HepG2 (cell line): ENCODE results near the gene ZNF513. TPM values are rescaled to one million over a fixed set of nuclear protein-coding genes. Genes with fewer than 3 reads are reported as not detected.

ENCODE experiments used
- ELF4 ChIP-seq: sonication (generic); formaldehyde crosslinking; IDR thresholded peaks from 2 replicates; pipeline ENCODE4 v1.5.0; 2020; ENCODE audit warnings: missing genetic modification reagents, mild to moderate bottlenecking, moderate library complexity, borderline replicate concordance
- GLI4 ChIP-seq: sonication (generic); formaldehyde crosslinking; IDR thresholded peaks from 2 replicates; pipeline ENCODE4 v1.5.1; 2020; ENCODE audit warnings: missing genetic modification reagents, mild to moderate bottlenecking, moderate library complexity, borderline replicate concordance
- MAF1 ChIP-seq: sonication (generic); formaldehyde crosslinking; IDR thresholded peaks from 2 replicates; pipeline ENCODE4 v1.5.0; 2020; ENCODE audit warnings: missing genetic modification reagents, borderline replicate concordance
- NFIC ChIP-seq: IDR thresholded peaks from 2 replicates; pipeline ENCODE4 v1.6.1; 2012; ENCODE audit warnings: mild to moderate bottlenecking, low read length, inconsistent platforms
- NONO ChIP-seq, 2 experiments: fragments of 450-650 bp in 1 of 2; sonication (generic) in 1 of 2; formaldehyde crosslinking in 1 of 2; IDR thresholded peaks in 1 of 2; conservative IDR thresholded peaks in 1 of 2; 2 replicates each; pipeline versions ENCODE4 v1.6.1 to v1.8.0; 2017 to 2022; ENCODE audit warnings: mild to moderate bottlenecking in 1 of 2, missing genetic modification reagents in 1 of 2, moderate library complexity in 1 of 2
- SATB2 ChIP-seq: sonication (generic); formaldehyde crosslinking; IDR thresholded peaks from 2 replicates; pipeline ENCODE4 v1.5.0; 2020; ENCODE audit warnings: missing genetic modification reagents
- ZNF569 ChIP-seq: sonication (generic); formaldehyde crosslinking; IDR thresholded peaks from 2 replicates; pipeline ENCODE4 v1.5.0; 2020; ENCODE audit warnings: mild to moderate bottlenecking, missing genetic modification reagents, moderate library complexity, borderline replicate concordance
- ZSCAN21 ChIP-seq: sonication (generic); formaldehyde crosslinking; IDR thresholded peaks from 2 replicates; pipeline ENCODE4 v1.8.0; 2022; ENCODE audit warnings: mild to moderate bottlenecking, missing genetic modification reagents, moderate library complexity, borderline replicate concordance
- polyA plus RNA-seq, 8 experiments: library from polyadenylated mRNA; depleted of rRNA in 3 of 8; stranded (reverse) in 7 of 8; unstranded in 1 of 8; fragments of >200 nt; fragmentation: Illumina TruSeq in 4 of 8; extraction: Trizol in 4 of 8; gene quantifications; 2 replicates each; pipeline versions ENCODE4 v1.2.1 to v1.2.3, GENCODE V29; 2011 to 2016; ENCODE audit warnings: low read depth in 4 of 8, missing spikeins in 1 of 8, mixed read lengths in 1 of 8; ENCODE audit not compliant: insufficient read depth in 1 of 8
- total RNA-seq, 5 experiments: library from RNA; depleted of rRNA; stranded (reverse); fragments of >200 nt; fragmentation: Illumina TruSeq; extraction: Trizol; gene quantifications; 2 replicates each; pipeline ENCODE4 v1.2.3, GENCODE V29; 2016; ENCODE audit warnings: low read depth in 1 of 5
- TF ChIP-seq, protein P1 (sequence below): sonication (generic); formaldehyde crosslinking; IDR thresholded peaks from 2 replicates; pipeline ENCODE4 v1.9.0; 2021; ENCODE audit warnings: missing genetic modification reagents, borderline replicate concordance
- TF ChIP-seq, protein P2 (sequence below): sonication (generic); formaldehyde crosslinking; IDR thresholded peaks from 2 replicates; pipeline ENCODE4 v1.4.0; 2020; ENCODE audit warnings: low read depth, mild to moderate bottlenecking, missing genetic modification reagents
- TF ChIP-seq, protein P3 (sequence below): sonication (generic); formaldehyde crosslinking; conservative IDR thresholded peaks from 2 replicates; pipeline ENCODE4 v1.4.0; 2020; ENCODE audit warnings: mild to moderate bottlenecking, missing genetic modification reagents, moderate library complexity
- TF ChIP-seq, protein P4 (sequence below): IDR thresholded peaks from 2 replicates; pipeline ENCODE4 v1.6.1; 2012; ENCODE audit warnings: inconsistent platforms
- TF ChIP-seq, protein P5 (sequence below): sonication (generic); formaldehyde crosslinking; IDR thresholded peaks from 2 replicates; pipeline ENCODE4 v1.9.0; 2021; ENCODE audit warnings: missing genetic modification reagents, mild to moderate bottlenecking, borderline replicate concordance
- TF ChIP-seq, protein P6 (sequence below): sonication (generic); formaldehyde crosslinking; IDR thresholded peaks from 2 replicates; pipeline ENCODE4 v1.5.0; 2020; ENCODE audit warnings: mild to moderate bottlenecking, missing genetic modification reagents, moderate library complexity
- TF ChIP-seq, protein P7 (sequence below): IDR thresholded peaks from 2 replicates; pipeline ENCODE4 v1.6.1; 2016; ENCODE audit warnings: missing genetic modification reagents, missing compliant biosample characterization

ZNF513 gene
- total and polyA plus RNA-seq, 2 of the 13 experiments (the other 11 are each of a cell fraction or from before 2014, with no cell fraction given) = 4.9 to 6.3 TPM

GRCh38 chr2:27409321-27410073 lies 29.0 kb upstream of the ZNF513 start, which contains the start of gene PPM1G (continued):
- TF ChIP-seq, protein P1, sequence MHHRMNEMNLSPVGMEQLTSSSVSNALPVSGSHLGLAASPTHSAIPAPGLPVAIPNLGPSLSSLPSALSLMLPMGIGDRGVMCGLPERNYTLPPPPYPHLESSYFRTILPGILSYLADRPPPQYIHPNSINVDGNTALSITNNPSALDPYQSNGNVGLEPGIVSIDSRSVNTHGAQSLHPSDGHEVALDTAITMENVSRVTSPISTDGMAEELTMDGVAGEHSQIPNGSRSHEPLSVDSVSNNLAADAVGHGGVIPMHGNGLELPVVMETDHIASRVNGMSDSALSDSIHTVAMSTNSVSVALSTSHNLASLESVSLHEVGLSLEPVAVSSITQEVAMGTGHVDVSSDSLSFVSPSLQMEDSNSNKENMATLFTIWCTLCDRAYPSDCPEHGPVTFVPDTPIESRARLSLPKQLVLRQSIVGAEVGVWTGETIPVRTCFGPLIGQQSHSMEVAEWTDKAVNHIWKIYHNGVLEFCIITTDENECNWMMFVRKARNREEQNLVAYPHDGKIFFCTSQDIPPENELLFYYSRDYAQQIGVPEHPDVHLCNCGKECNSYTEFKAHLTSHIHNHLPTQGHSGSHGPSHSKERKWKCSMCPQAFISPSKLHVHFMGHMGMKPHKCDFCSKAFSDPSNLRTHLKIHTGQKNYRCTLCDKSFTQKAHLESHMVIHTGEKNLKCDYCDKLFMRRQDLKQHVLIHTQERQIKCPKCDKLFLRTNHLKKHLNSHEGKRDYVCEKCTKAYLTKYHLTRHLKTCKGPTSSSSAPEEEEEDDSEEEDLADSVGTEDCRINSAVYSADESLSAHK = no peak
- TF ChIP-seq, protein P2, sequence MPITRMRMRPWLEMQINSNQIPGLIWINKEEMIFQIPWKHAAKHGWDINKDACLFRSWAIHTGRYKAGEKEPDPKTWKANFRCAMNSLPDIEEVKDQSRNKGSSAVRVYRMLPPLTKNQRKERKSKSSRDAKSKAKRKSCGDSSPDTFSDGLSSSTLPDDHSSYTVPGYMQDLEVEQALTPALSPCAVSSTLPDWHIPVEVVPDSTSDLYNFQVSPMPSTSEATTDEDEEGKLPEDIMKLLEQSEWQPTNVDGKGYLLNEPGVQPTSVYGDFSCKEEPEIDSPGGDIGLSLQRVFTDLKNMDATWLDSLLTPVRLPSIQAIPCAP (CRISPR knock-in tag) = peak; percentile 19; the same call in 1 of the 2 replicates
- TF ChIP-seq SATB2 (CRISPR knock-in tag) (no peak; the same call in none of the 2 replicates), ZNF569 (peak; percentile 77; the same call in 1 of the 2 replicates), GLI4 (CRISPR knock-in tag) (peak; percentile 95), MAF1 (CRISPR knock-in tag) (no peak; the same call in 1 of the 2 replicates), NFIC (no peak; the same call in 1 of the 2 replicates), ZSCAN21 (CRISPR knock-in tag) (peak; percentile 97), NONO (IDR thresholded peaks at IDR 0.05) (no peak), NONO (CRISPR knock-in tag; conservative IDR thresholded peaks at IDR 0.05) (peak; percentile 93), ELF4 (CRISPR knock-in tag) (no peak)
- TF ChIP-seq, protein P3, sequence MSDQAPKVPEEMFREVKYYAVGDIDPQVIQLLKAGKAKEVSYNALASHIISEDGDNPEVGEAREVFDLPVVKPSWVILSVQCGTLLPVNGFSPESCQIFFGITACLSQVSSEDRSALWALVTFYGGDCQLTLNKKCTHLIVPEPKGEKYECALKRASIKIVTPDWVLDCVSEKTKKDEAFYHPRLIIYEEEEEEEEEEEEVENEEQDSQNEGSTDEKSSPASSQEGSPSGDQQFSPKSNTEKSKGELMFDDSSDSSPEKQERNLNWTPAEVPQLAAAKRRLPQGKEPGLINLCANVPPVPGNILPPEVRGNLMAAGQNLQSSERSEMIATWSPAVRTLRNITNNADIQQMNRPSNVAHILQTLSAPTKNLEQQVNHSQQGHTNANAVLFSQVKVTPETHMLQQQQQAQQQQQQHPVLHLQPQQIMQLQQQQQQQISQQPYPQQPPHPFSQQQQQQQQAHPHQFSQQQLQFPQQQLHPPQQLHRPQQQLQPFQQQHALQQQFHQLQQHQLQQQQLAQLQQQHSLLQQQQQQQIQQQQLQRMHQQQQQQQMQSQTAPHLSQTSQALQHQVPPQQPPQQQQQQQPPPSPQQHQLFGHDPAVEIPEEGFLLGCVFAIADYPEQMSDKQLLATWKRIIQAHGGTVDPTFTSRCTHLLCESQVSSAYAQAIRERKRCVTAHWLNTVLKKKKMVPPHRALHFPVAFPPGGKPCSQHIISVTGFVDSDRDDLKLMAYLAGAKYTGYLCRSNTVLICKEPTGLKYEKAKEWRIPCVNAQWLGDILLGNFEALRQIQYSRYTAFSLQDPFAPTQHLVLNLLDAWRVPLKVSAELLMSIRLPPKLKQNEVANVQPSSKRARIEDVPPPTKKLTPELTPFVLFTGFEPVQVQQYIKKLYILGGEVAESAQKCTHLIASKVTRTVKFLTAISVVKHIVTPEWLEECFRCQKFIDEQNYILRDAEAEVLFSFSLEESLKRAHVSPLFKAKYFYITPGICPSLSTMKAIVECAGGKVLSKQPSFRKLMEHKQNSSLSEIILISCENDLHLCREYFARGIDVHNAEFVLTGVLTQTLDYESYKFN (CRISPR knock-in tag) = 0 out of 2 replicates have a peak, but pooled peaks have one; percentile 53
- TF ChIP-seq, protein P4, sequence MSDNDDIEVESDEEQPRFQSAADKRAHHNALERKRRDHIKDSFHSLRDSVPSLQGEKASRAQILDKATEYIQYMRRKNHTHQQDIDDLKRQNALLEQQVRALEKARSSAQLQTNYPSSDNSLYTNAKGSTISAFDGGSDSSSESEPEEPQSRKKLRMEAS = peak; percentile 94
- TF ChIP-seq, protein P5, sequence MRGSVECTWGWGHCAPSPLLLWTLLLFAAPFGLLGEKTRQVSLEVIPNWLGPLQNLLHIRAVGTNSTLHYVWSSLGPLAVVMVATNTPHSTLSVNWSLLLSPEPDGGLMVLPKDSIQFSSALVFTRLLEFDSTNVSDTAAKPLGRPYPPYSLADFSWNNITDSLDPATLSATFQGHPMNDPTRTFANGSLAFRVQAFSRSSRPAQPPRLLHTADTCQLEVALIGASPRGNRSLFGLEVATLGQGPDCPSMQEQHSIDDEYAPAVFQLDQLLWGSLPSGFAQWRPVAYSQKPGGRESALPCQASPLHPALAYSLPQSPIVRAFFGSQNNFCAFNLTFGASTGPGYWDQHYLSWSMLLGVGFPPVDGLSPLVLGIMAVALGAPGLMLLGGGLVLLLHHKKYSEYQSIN (CRISPR knock-in tag) = no peak
- TF ChIP-seq, protein P6, sequence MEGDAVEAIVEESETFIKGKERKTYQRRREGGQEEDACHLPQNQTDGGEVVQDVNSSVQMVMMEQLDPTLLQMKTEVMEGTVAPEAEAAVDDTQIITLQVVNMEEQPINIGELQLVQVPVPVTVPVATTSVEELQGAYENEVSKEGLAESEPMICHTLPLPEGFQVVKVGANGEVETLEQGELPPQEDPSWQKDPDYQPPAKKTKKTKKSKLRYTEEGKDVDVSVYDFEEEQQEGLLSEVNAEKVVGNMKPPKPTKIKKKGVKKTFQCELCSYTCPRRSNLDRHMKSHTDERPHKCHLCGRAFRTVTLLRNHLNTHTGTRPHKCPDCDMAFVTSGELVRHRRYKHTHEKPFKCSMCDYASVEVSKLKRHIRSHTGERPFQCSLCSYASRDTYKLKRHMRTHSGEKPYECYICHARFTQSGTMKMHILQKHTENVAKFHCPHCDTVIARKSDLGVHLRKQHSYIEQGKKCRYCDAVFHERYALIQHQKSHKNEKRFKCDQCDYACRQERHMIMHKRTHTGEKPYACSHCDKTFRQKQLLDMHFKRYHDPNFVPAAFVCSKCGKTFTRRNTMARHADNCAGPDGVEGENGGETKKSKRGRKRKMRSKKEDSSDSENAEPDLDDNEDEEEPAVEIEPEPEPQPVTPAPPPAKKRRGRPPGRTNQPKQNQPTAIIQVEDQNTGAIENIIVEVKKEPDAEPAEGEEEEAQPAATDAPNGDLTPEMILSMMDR (CRISPR knock-in tag) = peak; percentile 27
- TF ChIP-seq, protein P7, sequence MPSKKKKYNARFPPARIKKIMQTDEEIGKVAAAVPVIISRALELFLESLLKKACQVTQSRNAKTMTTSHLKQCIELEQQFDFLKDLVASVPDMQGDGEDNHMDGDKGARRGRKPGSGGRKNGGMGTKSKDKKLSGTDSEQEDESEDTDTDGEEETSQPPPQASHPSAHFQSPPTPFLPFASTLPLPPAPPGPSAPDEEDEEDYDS (CRISPR knock-in tag) = peak; percentile 95
